GM12872 (cell line): ENCODE measurements around the gene JTB.

Experiments
- TF ChIP-seq, protein P1 (sequence below): IDR thresholded peaks from 3 replicates; pipeline ENCODE4 v1.5.1; 2011; ENCODE audit warnings: low read depth, mild to moderate bottlenecking, low read length, moderate library complexity; ENCODE audit not compliant: insufficient read depth

The JTB gene

DNA sequence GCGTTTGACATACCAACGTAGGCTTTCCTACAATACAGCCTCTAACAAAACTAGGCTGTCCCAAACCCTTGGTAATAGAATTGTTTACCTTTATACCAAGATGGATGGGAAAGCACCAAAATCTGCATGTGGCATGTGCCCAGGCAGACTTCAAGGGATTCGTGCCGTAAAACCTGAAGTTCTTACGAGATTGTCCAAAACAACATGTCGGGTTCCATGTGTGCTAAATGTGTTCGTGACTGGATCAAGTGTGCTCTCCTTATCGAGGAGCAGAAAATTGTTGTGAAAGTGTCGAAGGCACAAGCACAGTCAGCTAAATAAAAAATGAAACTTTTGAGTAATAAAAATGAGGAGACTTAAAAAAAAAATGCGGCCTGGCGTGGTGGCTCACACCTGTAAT lies 18.2 kb upstream of the JTB start:
- TF ChIP-seq, protein P1, sequence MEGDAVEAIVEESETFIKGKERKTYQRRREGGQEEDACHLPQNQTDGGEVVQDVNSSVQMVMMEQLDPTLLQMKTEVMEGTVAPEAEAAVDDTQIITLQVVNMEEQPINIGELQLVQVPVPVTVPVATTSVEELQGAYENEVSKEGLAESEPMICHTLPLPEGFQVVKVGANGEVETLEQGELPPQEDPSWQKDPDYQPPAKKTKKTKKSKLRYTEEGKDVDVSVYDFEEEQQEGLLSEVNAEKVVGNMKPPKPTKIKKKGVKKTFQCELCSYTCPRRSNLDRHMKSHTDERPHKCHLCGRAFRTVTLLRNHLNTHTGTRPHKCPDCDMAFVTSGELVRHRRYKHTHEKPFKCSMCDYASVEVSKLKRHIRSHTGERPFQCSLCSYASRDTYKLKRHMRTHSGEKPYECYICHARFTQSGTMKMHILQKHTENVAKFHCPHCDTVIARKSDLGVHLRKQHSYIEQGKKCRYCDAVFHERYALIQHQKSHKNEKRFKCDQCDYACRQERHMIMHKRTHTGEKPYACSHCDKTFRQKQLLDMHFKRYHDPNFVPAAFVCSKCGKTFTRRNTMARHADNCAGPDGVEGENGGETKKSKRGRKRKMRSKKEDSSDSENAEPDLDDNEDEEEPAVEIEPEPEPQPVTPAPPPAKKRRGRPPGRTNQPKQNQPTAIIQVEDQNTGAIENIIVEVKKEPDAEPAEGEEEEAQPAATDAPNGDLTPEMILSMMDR, result no peak

DNA sequence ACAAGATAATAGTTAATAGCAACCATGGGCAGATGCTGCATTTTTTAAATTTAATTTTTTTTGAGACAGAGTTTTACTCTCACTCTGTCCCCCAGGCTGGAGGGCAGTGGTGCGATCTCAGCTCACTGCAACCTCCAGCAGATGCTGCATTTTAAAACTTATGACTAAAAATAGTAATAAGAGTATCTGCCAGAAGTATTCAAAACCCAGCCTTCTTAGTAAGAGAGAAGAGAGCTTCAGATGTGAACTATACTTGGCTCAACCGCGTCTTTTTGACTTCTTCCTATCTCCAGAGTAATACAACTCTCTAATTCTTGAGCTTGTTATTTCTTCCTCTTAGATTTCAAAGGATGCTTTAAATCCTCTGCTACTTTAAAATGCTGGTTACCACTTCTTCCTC lies 17.7 kb upstream of the JTB start:
- TF ChIP-seq, protein P1, result no peak

DNA sequence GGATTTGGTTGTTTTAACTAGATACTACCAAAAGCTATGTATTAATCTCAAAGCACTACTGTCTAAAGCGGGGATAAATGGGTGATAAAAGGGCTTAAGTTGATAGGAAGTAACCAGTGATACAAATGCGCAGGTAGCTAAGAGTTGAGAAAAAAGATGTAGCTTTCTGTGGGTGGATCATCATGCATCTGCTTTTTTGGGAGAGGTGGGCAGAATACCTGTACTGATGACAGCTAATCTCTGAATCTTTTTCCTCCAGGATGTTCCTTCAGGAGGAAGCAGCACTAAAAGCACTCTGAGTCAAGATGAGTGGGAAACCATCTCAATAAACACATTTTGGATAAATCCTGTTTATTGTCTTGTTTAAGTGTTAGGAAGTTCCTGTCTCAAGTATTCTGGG lies 14.3 kb upstream of the JTB start:
- TF ChIP-seq, protein P1, result no peak

DNA sequence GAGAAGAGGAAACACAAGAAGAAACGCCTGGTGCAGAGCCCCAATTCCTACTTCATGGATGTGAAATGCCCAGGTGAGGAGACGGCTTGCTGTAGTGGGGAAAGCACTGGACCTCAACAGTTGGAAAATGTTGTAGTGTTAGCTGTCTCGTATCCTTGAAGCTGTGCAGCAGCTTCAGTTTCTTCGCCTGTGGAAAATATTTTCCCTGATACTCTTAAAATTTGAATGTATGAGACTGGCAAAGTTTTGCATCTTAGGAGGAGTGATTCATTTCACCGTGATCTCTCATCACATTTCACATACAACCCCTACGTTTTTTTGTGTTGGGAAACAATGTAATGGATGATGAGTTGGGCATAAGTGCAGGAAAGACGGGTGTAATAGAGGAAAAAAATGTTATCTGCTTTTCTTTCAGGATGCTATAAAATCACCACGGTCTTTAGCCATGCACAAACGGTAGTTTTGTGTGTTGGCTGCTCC lies 13.7 kb upstream of the JTB start:
- TF ChIP-seq, protein P1, result no peak

DNA sequence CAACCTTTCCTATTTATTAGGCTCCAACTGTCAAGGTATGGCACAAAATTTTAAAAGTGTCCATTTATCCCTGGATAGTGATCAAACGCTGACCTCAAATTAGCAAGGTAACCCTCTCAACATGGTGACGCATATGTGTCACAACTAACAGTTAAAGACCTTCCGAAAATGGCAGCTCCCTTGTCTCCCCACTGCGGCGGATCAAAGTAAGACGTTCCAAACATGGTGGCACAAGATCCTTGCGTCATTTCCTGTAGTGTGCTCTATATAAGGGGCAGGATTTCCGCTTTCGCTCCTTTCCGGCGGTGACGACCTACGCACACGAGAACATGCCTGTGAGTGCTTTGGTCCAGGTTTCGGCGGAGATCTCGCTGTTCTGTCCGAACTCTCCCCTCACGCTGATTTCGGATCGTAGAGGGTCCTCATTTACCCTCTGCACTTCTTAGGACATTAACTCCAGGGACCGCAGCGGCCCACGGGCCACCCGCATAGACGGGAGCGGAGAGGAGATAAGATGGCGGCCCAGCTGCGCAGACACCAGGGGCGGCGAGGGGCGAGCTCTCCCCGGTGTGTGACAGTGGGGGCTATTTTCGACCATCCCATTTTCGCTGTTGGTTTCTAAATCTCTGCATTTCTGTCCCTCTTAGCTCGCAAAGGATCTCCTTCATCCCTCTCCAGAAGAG lies 13.1 kb upstream of the JTB start, which contains the start of gene RPS27:
Gene RPS27 (plus strand): TSS at position 295 of the 683 bp plus-strand sequence. CDS start 35 bp downstream, at position 330.
- TF ChIP-seq, protein P1, result no peak

DNA sequence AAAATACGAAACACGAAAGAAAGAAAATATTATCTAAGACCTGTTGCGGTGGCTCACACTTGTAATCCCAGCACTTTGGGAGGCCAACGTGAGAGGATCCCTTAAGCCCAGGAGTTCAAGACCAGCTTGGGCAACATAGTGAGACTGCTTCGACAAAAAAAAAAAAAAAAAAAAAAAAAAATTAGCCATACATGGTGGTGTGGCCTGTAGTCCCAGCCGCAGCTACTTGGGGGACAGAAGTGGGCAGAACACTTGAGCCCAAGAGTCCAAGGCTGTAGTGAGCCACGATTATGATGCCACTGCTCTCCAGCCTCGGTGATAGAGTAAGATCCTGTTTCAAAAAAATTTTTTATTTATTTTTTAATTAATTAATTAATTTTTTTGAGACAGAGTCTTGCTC lies 10.1 kb upstream of the JTB start:
- TF ChIP-seq, protein P1, result no peak

DNA sequence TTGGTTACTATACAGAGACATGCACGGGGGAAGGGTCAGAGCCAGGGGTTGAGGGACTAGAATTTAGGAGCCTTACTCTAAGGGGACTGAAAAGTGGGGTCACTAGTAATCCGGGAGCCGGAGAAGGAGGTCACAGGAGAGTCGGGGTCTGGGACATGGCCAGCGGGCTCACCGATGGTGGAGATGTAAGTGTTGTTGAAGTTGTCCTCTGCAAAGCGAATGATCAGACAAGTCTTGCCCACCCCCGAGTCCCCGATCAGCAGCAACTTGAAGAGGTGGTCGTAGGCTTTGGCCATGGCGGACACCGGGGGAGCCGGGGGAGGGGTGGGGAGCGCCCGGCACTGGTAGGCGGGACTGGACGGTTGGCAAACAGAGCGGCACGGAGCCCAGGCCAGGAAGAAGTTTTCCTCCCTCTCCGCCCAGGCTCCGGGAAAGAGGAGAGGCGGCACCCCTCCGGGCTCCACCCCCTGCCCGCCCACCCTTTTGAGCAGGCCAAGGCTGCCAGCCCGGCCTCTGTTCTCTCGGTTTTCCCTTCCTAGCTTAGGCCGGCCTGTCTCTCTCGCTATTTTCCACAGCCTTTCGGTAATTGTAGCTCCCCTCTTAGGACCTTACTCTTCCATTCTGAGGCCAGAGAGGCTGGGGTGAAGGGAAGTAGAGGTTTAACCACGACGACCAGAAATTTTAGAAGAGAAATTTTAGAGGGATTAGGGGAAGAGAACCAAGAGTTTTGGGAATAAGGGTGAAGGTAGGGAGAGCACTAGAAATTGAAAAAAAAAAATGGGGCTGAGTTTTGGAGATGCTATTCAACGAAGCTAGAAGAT lies 8.7 kb upstream of the JTB start, which contains the start of gene RAB13:
Gene RAB13 (minus strand): TSS at position 399 of the 821 bp plus-strand sequence. CDS start 103 bp downstream, at position 296.
- TF ChIP-seq, protein P1, result no peak
